ENCODE results near the gene ZFYVE27. TPM values are rescaled to one million over a fixed set of nuclear protein-coding genes. Genes with fewer than 3 reads are reported as not detected.

ZFYVE27 gene
- total RNA-seq, 1 donor from 2014 or later = 62.2 TPM

DNA sequence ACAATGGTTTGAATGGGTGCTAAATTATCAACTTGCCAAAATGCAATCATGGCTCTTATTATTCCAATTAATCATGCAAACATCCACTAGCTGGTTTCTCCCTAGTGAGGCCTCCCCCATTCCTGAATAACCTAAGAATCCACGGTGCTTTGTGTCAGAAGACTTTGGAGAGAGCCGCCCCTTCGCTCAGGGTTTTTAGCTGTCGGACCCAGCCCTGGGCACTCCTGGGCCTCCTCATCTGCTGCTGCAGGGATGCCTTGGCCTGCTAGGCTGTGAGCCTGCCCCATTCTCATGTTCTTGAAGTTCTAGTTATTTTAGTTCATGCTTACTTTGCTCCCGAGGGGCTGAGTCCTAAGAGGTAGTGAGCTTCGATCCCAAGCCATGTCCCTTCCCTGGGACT is 69.0 kb downstream of the ZFYVE27 start:
- Histone ChIP-seq H3K27me3 (no peaks in the 10 kb centered on the region), H3K27ac (no peak overlapping the region), H3K9me3 (no peaks in the 10 kb centered on the region), H3K4me1 (no peaks in the 10 kb centered on the region), H3K4me3 (no peak overlapping the region), H3K36me3 (no peaks in the 10 kb centered on the region)
- DNase-seq (ENCODE audit: low spot score in 2 of 2) = no peak
- intact Hi-C loops (cut with DNase I) = no loop called here
- TF ChIP-seq, protein P1, sequence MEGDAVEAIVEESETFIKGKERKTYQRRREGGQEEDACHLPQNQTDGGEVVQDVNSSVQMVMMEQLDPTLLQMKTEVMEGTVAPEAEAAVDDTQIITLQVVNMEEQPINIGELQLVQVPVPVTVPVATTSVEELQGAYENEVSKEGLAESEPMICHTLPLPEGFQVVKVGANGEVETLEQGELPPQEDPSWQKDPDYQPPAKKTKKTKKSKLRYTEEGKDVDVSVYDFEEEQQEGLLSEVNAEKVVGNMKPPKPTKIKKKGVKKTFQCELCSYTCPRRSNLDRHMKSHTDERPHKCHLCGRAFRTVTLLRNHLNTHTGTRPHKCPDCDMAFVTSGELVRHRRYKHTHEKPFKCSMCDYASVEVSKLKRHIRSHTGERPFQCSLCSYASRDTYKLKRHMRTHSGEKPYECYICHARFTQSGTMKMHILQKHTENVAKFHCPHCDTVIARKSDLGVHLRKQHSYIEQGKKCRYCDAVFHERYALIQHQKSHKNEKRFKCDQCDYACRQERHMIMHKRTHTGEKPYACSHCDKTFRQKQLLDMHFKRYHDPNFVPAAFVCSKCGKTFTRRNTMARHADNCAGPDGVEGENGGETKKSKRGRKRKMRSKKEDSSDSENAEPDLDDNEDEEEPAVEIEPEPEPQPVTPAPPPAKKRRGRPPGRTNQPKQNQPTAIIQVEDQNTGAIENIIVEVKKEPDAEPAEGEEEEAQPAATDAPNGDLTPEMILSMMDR (IDR thresholded peaks at IDR 0.05) = no peak

- intact Hi-C loops (cut with DNase I) = no loop called here
- DNase-seq (ENCODE audit: low spot score in 2 of 2) = no peak
- TF ChIP-seq, protein P1 (IDR thresholded peaks at IDR 0.05) = no peak
- no peak overlapping the region for H3K27ac ChIP-seq
- no peaks in the 10 kb centered on the region for H3K36me3 ChIP-seq
- no peak overlapping the region for H3K4me3 ChIP-seq
- no peaks in the 10 kb centered on the region for H3K27me3 ChIP-seq
- H3K4me1 ChIP-seq = no peaks in the 10 kb centered on the region
- H3K9me3 ChIP-seq = no peaks in the 10 kb centered on the region
These were observed 73.5 kb downstream of the ZFYVE27 start for GRCh38 chr10:97810446-97810845.

Other genes with a start within 250 kb of the ZFYVE27 start
- 34.0 TPM for gene MMS19, start 238.7 kb upstream of the ZFYVE27 start, total RNA-seq
- gene UBTD1, start 238.2 kb upstream of the ZFYVE27 start, total RNA-seq = 33.0 TPM
- gene ANKRD2, start 164.3 kb upstream of the ZFYVE27 start, total RNA-seq = not detected
- gene HOGA1, start 152.7 kb upstream of the ZFYVE27 start, total RNA-seq = 2.6 TPM
- not detected for gene C10orf62, start 147.4 kb upstream of the ZFYVE27 start, total RNA-seq
- gene MORN4, start 103.6 kb upstream of the ZFYVE27 start, total RNA-seq = 2.3 TPM
- 33.7 TPM for gene PI4K2A, start 96.5 kb upstream of the ZFYVE27 start, total RNA-seq
- gene AVPI1, start 49.9 kb upstream of the ZFYVE27 start, total RNA-seq = 23.7 TPM
- gene MARVELD1, start 23.4 kb upstream of the ZFYVE27 start, total RNA-seq = 43.7 TPM
- gene SFRP5, start 34.9 kb downstream of the ZFYVE27 start, total RNA-seq = not detected
- 0.11 TPM for gene GOLGA7B, start 112.7 kb downstream of the ZFYVE27 start, total RNA-seq

Data from ascending aorta (tissue), 2 donors.